GM21717 (cell line): ENCODE measurements around the gene GPC2.

Experiments
- ATAC-seq: cut with Tn5 transposase; IDR thresholded peaks from one replicate; pipeline ENCODE4 v1.9.1; 2021; ENCODE audit warnings: mild to moderate bottlenecking, moderate library complexity; ENCODE audit not compliant: unreplicated experiment

Gene GPC2

GRCh38 chr7:100126239-100126930 is 50.8 kb downstream of the GPC2 start:
- peak; percentile 21 for ATAC-seq

- no peak for ATAC-seq
These were observed 52.6 kb downstream of the GPC2 start for GRCh38 chr7:100124301-100125230.

DNA sequence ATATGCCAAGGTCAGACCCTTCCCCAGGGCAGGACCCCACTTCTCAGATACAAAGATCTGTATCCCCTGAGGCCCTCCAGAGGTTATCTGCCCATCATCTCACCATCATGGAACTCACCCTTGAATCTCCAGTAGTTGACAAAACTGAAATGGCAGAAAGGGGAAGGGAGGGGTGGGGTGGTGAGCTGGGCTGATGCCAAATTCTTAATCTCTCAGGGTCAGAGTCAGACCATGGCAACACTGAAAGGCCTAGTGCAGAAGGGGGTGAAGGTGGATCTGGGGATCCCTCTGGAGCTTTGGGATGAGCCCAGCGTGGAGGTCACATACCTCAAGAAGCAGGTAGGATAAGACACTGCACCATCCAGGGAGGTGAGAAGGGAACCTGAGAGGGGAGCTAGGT is 54.6 kb downstream of the GPC2 start:
- ATAC-seq = no peak

- ATAC-seq = no peak
These were observed 55.1 kb downstream of the GPC2 start for GRCh38 chr7:100122067-100122466.

GRCh38 chr7:100120733-100121036 is 56.5 kb downstream of the GPC2 start:
- ATAC-seq = no peak

- ATAC-seq = no peak
These were observed 57.0 kb downstream of the GPC2 start for GRCh38 chr7:100119970-100120732.
